Endodermal cell (in vitro differentiated cells): Measurements from ENCODE around the gene RHEBL1. TPM values are rescaled to one million over a fixed set of nuclear protein-coding genes. Genes with fewer than 3 reads are reported as not detected.

Experiments used
- DNase-seq: peaks from one replicate; pipeline ENCODE4 v3.0.0-alpha.2; 2017
- H3K27ac ChIP-seq: 2 replicates; pipeline ENCODE4 v1.5.1; 2013; ENCODE audit warnings: mild to moderate bottlenecking, low read depth, low read length, moderate library complexity
- H3K27me3 ChIP-seq: 2 replicates; pipeline ENCODE4 v1.6.1; 2013; ENCODE audit warnings: mild to moderate bottlenecking, low read length, moderate library complexity; ENCODE audit not compliant: insufficient read depth, control insufficient read depth, poor library complexity, severe bottlenecking
- H3K36me3 ChIP-seq: 2 replicates; pipeline ENCODE4 v1.7.0; 2013; ENCODE audit warnings: mild to moderate bottlenecking, low read length, moderate library complexity; ENCODE audit not compliant: control insufficient read depth, insufficient read depth
- H3K4me1 ChIP-seq: one replicate; pipeline ENCODE4 v1.7.0; 2013; ENCODE audit warnings: low read length; ENCODE audit not compliant: control insufficient read depth, insufficient read depth
- H3K4me3 ChIP-seq: 2 replicates; pipeline ENCODE4 v1.5.1; 2013; ENCODE audit warnings: mild to moderate bottlenecking, low read length, moderate library complexity
- H3K9ac ChIP-seq: 2 replicates; pipeline ENCODE4 v1.6.1; 2013; ENCODE audit warnings: mild to moderate bottlenecking, low read length, moderate library complexity; ENCODE audit not compliant: poor library complexity, severe bottlenecking; ENCODE audit errors: extremely low read depth
- H3K9me3 ChIP-seq: 2 replicates; pipeline ENCODE4 v1.6.1; 2013; ENCODE audit warnings: mild to moderate bottlenecking, low read length, moderate library complexity; ENCODE audit not compliant: control insufficient read depth
- H3K27ac Mint-ChIP-seq: 2 replicates; pipeline ENCODE4 v1.8.0; 2020; ENCODE audit warnings: mixed read lengths
- H3K27me3 Mint-ChIP-seq: 2 replicates; pipeline ENCODE4 v1.8.0; 2021; ENCODE audit warnings: mild to moderate bottlenecking, mixed read lengths; ENCODE audit not compliant: insufficient read depth
- H3K36me3 Mint-ChIP-seq: 2 replicates; pipeline ENCODE4 v1.8.0; 2020; ENCODE audit warnings: low read depth, mixed read lengths
- H3K4me1 Mint-ChIP-seq: 2 replicates; pipeline ENCODE4 v1.8.0; 2020; ENCODE audit warnings: mixed read lengths
- H3K4me3 Mint-ChIP-seq: 2 replicates; pipeline ENCODE4 v1.8.0; 2020; ENCODE audit warnings: mild to moderate bottlenecking, moderate library complexity, mixed read lengths
- H3K9me3 Mint-ChIP-seq: 2 replicates; pipeline ENCODE4 v1.8.0; 2020; ENCODE audit warnings: mild to moderate bottlenecking, mixed read lengths
- WGBS, 2 experiments: methylation state at CpG; one replicate each; pipeline versions ENCODE4 v1.1.5 to v1.1.7; 2013; ENCODE audit warnings: missing lambda C conversion rate in 2 of 2, mixed read lengths in 1 of 2; ENCODE audit not compliant: insufficient coverage in 1 of 2, insufficient read length in 1 of 2; 5-methylcytosine and 5-hydroxymethylcytosine counted together
- total RNA-seq, 2 donors: library from RNA; stranded (reverse); fragmentation: NEBNext Ultra II Directional in 1 of 2; extraction: Animal tissue kit (Norgen Biotek cat#: 25700) in 1 of 2; gene quantifications; 2 replicates in 1 of 2; 3 replicates in 1 of 2; pipeline ENCODE4 v1.2.1, GENCODE V29; 2021
- TF ChIP-seq, protein P1 (sequence below): fragments of 200-600 bp; sonication (generic); conservative IDR thresholded peaks from 2 replicates; pipeline ENCODE4 v1.5.0; 2021; ENCODE audit warnings: antibody characterized with exemption, mild to moderate bottlenecking

Gene RHEBL1
- total RNA-seq, 2 donors from 2014 or later = 2.5 to 3.2 TPM

DNA sequence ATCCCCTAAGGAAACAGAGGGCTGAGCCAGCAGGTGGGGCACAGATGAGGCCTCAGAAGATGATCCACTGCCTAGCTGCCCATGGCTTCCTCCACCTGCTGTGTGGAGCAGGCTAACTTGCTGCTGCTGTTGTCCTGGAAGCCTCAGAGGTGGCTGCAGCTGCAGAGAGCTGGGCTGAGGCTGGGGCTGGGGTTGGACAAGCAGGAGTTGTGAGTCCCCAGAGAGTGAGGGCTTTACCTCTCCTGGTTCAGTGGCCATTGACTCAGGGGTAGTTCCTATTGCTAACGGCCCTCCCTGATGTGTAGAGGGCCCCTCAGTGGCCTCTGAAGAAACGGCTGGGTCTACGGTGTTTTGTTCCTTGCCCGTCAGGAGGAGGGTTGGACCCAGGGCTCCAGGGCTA, 37.5 kb downstream of the RHEBL1 start:
- Histone ChIP-seq H3K27ac (no peak overlapping the region), H3K9ac (no peak overlapping the region), H3K9me3 (no peaks in the 10 kb centered on the region), H3K4me3 (no peak overlapping the region), H3K27me3 (no peaks in the 10 kb centered on the region), H3K4me1 (no peaks in the 10 kb centered on the region), H3K36me3 (peaks cover 87% of the 10 kb centered on the region)
- no peak overlapping the region for H3K27ac Mint-ChIP-seq
- no peak overlapping the region for H3K4me3 Mint-ChIP-seq
- no peak for DNase-seq
- H3K36me3 Mint-ChIP-seq = peaks cover 82% of the 10 kb centered on the region
- no peaks in the 10 kb centered on the region for H3K27me3 Mint-ChIP-seq
- TF ChIP-seq, protein P1, sequence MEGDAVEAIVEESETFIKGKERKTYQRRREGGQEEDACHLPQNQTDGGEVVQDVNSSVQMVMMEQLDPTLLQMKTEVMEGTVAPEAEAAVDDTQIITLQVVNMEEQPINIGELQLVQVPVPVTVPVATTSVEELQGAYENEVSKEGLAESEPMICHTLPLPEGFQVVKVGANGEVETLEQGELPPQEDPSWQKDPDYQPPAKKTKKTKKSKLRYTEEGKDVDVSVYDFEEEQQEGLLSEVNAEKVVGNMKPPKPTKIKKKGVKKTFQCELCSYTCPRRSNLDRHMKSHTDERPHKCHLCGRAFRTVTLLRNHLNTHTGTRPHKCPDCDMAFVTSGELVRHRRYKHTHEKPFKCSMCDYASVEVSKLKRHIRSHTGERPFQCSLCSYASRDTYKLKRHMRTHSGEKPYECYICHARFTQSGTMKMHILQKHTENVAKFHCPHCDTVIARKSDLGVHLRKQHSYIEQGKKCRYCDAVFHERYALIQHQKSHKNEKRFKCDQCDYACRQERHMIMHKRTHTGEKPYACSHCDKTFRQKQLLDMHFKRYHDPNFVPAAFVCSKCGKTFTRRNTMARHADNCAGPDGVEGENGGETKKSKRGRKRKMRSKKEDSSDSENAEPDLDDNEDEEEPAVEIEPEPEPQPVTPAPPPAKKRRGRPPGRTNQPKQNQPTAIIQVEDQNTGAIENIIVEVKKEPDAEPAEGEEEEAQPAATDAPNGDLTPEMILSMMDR = no peak
- H3K9me3 Mint-ChIP-seq = no peaks in the 10 kb centered on the region
- no peaks in the 10 kb centered on the region for H3K4me1 Mint-ChIP-seq
- 90% methylated on average over 3 to 4 of the region's 4 CpGs for WGBS, 2 experiments

GRCh38 chr12:49031573-49032161, 38.1 kb downstream of the RHEBL1 start:
- 94 to 100% methylated on average over 5 to 8 of the region's 8 CpGs for WGBS, 2 experiments
- Histone ChIP-seq H3K27me3 (no peaks in the 10 kb centered on the region), H3K4me3 (no peak overlapping the region), H3K36me3 (peaks cover 83% of the 10 kb centered on the region), H3K27ac (no peak overlapping the region), H3K9ac (no peak overlapping the region), H3K4me1 (no peaks in the 10 kb centered on the region), H3K9me3 (no peaks in the 10 kb centered on the region)
- Mint-ChIP-seq H3K4me1 (no peaks in the 10 kb centered on the region), H3K4me3 (no peak overlapping the region), H3K27me3 (no peaks in the 10 kb centered on the region), H3K36me3 (peaks cover 79% of the 10 kb centered on the region), H3K9me3 (no peaks in the 10 kb centered on the region), H3K27ac (no peak overlapping the region)
- TF ChIP-seq, protein P1 = no peak
- no peak for DNase-seq

GRCh38 chr12:49030714-49031572, 38.8 kb downstream of the RHEBL1 start:
- Histone ChIP-seq H3K27me3 (no peaks in the 10 kb centered on the region), H3K9me3 (no peaks in the 10 kb centered on the region), H3K36me3 (peaks cover 85% of the 10 kb centered on the region), H3K9ac (no peak overlapping the region), H3K4me1 (no peaks in the 10 kb centered on the region), H3K27ac (no peak overlapping the region), H3K4me3 (no peak overlapping the region)
- TF ChIP-seq, protein P1 = no peak
- Mint-ChIP-seq H3K4me1 (no peaks in the 10 kb centered on the region), H3K27me3 (no peaks in the 10 kb centered on the region), H3K27ac (no peak overlapping the region), H3K36me3 (peaks cover 81% of the 10 kb centered on the region), H3K4me3 (no peak overlapping the region), H3K9me3 (no peaks in the 10 kb centered on the region)
- DNase-seq = no peak
- 95 to 97% methylated on average over 15 to 19 of the region's 19 CpGs for WGBS, 2 experiments
